ENCODE results near the gene PKHD1.

- TF ChIP-seq, protein P1, sequence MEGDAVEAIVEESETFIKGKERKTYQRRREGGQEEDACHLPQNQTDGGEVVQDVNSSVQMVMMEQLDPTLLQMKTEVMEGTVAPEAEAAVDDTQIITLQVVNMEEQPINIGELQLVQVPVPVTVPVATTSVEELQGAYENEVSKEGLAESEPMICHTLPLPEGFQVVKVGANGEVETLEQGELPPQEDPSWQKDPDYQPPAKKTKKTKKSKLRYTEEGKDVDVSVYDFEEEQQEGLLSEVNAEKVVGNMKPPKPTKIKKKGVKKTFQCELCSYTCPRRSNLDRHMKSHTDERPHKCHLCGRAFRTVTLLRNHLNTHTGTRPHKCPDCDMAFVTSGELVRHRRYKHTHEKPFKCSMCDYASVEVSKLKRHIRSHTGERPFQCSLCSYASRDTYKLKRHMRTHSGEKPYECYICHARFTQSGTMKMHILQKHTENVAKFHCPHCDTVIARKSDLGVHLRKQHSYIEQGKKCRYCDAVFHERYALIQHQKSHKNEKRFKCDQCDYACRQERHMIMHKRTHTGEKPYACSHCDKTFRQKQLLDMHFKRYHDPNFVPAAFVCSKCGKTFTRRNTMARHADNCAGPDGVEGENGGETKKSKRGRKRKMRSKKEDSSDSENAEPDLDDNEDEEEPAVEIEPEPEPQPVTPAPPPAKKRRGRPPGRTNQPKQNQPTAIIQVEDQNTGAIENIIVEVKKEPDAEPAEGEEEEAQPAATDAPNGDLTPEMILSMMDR (IDR thresholded peaks at IDR 0.05): no peak
- no peak for TF ChIP-seq POLR2A (IDR thresholded peaks at IDR 0.05)
These were observed 42.4 kb downstream of the PKHD1 start for GRCh38 chr6:52045033-52045432.

Measured in body of pancreas (tissue), 4 donors.